ENCODE data around the gene SARS1. TPM values are rescaled to one million over a fixed set of nuclear protein-coding genes. Genes with fewer than 3 reads are reported as not detected.

SARS1 gene
- total RNA-seq, 1 donor from 2014 or later, result 153 TPM

DNA sequence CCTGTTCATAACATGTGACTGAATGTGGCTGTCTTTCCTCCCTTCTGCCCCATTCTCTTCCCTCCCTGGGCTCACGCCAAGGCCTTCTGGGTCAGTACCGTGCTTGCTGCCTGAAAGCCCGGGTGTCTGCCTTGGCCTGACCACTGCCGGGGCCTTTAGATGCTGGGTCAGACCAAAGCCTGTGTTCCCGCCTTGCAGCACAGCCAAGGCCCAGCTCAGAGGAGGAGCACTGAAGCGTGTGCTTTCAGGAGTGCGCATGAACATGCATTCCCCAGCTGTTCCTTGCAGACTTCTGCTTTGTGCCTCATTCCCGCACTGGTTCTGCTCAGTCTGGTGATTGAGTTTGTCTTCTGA is 27.0 kb upstream of the SARS1 start:
- H3K4me3 ChIP-seq (ENCODE audit: low read depth, low read length), result no peak overlapping the region
- TF ChIP-seq, protein P1, sequence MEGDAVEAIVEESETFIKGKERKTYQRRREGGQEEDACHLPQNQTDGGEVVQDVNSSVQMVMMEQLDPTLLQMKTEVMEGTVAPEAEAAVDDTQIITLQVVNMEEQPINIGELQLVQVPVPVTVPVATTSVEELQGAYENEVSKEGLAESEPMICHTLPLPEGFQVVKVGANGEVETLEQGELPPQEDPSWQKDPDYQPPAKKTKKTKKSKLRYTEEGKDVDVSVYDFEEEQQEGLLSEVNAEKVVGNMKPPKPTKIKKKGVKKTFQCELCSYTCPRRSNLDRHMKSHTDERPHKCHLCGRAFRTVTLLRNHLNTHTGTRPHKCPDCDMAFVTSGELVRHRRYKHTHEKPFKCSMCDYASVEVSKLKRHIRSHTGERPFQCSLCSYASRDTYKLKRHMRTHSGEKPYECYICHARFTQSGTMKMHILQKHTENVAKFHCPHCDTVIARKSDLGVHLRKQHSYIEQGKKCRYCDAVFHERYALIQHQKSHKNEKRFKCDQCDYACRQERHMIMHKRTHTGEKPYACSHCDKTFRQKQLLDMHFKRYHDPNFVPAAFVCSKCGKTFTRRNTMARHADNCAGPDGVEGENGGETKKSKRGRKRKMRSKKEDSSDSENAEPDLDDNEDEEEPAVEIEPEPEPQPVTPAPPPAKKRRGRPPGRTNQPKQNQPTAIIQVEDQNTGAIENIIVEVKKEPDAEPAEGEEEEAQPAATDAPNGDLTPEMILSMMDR (conservative IDR thresholded peaks at IDR 0.05; ENCODE audit: low read depth, low read length), result no peak
- DNase-seq (ENCODE audit: low read depth), result no peak

DNA sequence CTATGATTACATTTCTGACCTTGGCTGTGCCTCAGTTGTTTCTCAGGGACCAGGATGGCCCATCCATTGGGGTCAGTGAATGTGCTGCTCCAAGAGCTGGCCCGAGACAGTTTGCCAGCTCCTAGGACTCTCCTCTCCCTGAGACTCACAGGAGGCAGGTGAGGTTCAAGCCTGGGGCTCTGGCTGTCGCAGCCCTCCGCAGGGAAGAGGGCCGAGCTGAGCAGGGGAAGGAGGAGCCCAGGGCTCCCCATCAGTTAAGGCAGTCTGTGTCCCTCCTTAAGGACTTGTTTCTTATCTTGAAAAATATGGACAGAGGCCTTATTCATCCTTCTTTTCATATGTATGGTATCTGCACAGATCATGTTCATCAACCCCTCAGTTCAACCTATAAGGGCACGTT is 26.6 kb upstream of the SARS1 start:
- TF ChIP-seq, protein P1 (conservative IDR thresholded peaks at IDR 0.05; ENCODE audit: low read depth, low read length), result no peak
- DNase-seq (ENCODE audit: low read depth), result no peak
- H3K4me3 ChIP-seq (ENCODE audit: low read depth, low read length), result no peak overlapping the region

- no peak for DNase-seq (ENCODE audit: low read depth)
- no peak overlapping the region for H3K4me3 ChIP-seq (ENCODE audit: low read depth, low read length)
- TF ChIP-seq, protein P1 (conservative IDR thresholded peaks at IDR 0.05; ENCODE audit: low read depth, low read length), result no peak
Measured at GRCh38 chr1:109188200-109188599, 25.5 kb upstream of the SARS1 start.

DNA sequence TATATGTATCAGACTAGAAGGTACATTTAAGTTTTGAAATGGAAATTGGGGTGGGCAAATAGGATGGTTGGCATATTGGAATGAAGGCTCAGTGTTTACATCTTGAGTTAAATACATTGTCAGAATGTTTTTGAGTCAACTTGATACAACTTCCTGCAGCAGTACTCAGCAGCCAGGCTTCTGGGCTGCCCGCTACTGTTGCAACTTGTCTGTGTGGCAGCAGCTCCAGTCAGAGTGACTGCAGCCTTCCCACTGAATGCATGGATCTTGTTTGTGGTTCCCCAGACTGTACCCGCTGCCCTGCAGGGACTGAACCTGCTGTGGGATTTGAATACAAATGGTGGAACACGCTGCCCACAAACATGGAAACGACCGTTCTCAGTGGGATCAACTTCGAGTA is 24.9 kb upstream of the SARS1 start:
- H3K4me3 ChIP-seq (ENCODE audit: low read depth, low read length), result no peak overlapping the region
- DNase-seq (ENCODE audit: low read depth), result no peak
- TF ChIP-seq, protein P1 (conservative IDR thresholded peaks at IDR 0.05; ENCODE audit: low read depth, low read length), result no peak

- H3K4me3 ChIP-seq (ENCODE audit: low read depth, low read length), result no peak overlapping the region
Measured at GRCh38 chr1:109190189-109190588, 23.5 kb upstream of the SARS1 start.

DNA sequence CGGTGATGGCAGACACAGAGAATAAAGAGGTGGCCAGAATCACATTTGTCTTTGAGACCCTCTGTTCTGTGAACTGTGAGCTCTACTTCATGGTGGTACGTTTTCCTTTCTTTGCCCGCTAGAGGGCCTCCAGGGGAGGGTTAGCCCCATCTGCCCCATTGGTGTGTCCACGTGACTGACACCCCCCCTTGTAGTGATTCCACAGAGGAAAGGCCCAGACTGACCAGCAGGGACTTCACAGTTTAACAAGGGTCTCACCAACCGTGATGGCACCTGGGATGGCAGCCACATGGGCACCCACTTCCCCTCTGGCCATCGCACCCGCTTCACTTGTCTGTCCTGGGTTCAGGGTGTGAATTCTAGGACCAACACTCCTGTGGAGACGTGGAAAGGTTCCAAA is 22.3 kb upstream of the SARS1 start:
- TF ChIP-seq, protein P1 (conservative IDR thresholded peaks at IDR 0.05; ENCODE audit: low read depth, low read length), result peak; percentile 14
- no peak overlapping the region for H3K4me3 ChIP-seq (ENCODE audit: low read depth, low read length)
- DNase-seq (ENCODE audit: low read depth), result no peak

More at GRCh38 chr1:109190189-109190588, 23.5 kb upstream of the SARS1 start:
- TF ChIP-seq, protein P1 (conservative IDR thresholded peaks at IDR 0.05; ENCODE audit: low read depth, low read length), result no peak
- DNase-seq (ENCODE audit: low read depth), result no peak

- TF ChIP-seq, protein P1 (conservative IDR thresholded peaks at IDR 0.05; ENCODE audit: low read depth, low read length), result no peak
- no peak overlapping the region for H3K4me3 ChIP-seq (ENCODE audit: low read depth, low read length)
- no peak for DNase-seq (ENCODE audit: low read depth)
Measured at GRCh38 chr1:109191891-109192290, 21.8 kb upstream of the SARS1 start.
